Bronchial smooth muscle cell (primary cell): ENCODE measurements around the gene TH. TPM values are rescaled to one million over a fixed set of nuclear protein-coding genes. Genes with fewer than 3 reads are reported as not detected.

Experiments
- total RNA-seq: library from RNA; depleted of rRNA; stranded (reverse); fragments of >200 nt; gene quantifications from 2 replicates; pipeline ENCODE4 v1.2.1, GENCODE V29; 2014

The TH gene
- not detected in 2 replicates for total RNA-seq

DNA sequence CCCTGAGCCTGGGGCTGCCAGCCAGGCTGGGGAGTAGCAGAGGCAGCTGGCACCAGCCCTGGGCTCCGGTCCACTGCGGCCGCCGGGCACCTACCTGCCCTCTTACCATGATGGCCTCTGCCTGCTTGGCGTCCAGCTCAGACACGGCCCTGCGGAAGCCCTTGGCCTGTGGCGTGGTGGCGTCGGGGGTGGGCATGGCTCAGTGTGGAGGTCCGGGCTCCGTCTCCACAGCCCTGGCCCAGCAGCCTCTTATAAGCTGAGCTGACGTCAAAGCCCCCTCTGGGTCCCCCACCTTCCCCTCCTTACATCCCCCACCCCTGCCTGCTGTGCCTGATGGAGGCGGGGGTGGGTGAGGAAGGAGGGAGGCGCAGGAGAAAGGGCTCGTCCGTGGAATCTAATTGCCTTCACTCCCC, at the start of gene TH:
TH (minus strand) TSS at position 225 of the 413 bp plus-strand sequence; CDS start at position 196, 29 bp downstream.

DNA sequence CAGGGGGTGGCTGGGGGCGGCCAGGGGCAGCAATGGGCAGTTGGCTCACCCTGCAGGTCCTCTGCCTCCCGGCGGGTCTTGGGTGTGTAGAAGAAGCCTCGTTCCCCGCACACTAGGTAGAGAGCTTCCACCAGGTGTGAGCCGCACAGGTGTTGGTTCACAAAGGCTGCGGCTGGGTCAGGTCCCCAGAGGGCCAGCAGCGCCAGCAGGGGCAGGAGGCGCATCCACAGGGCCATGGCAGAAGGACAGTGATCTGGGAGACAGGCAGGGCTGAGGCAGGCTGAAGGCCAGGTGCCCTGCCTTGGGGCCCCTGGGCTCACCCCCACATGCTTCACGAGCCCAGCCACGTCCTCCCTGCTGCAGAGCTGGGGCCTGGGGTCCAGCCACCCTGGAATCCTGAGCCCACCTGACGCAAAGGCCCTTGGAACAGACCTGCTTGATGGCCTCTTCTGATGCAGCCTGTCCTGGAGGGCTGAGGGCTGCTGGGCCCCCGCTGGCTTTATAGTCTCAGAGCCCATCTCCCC, 10.8 kb downstream of the TH start, which contains the start of gene INS:
INS (minus strand) TSS at position 474 of the 524 bp plus-strand sequence; CDS start at position 236, 238 bp downstream.

DNA sequence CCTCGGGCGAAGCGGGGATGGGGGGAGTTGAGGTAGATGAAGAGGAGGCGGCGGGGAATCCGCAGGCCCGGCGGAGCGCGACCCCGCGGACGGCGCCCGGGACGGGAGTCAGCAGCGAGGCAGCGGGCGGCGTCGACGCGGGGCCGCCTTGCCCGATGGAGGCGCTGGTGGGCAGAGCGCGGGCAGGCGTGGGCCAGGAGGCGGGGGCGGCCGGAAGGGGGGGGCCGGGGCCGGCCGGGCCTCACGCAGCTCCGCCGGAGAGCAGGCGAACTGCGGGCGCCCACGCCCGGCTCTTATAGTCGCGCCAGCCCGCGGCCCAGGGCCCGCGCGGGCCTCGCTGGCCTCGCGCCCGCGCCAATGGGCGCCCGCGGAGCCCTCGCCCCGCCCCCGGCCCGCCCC, 32.5 kb downstream of the TH start, which contains the start of gene IGF2:
IGF2 (minus strand) TSS at position 267 of the 399 bp plus-strand sequence. CDS start 3,866 bp downstream, outside the sequence.

Other genes starting within 250 kb of the TH start
- gene MRPL23, start 224.5 kb downstream of the TH start, total RNA-seq = 18.5 and 182 TPM in 2 replicates
- 18.6 and 518 TPM in 2 replicates for gene H19, start 174.0 kb downstream of the TH start, total RNA-seq
- under 0.01 and 0.69 TPM in 2 replicates for gene IGF2, start 32.4 kb downstream of the TH start, total RNA-seq
- not detected in 2 replicates for gene INS, start 10.6 kb downstream of the TH start, total RNA-seq
- not detected in 2 replicates for gene ASCL2, start 98.8 kb upstream of the TH start, total RNA-seq
- gene C11orf21, start 130.1 kb upstream of the TH start, total RNA-seq = under 0.01 TPM in 1 of 2 replicates, not detected in the other
- gene TSPAN32, start 130.2 kb upstream of the TH start, total RNA-seq = 0.09 and 0.47 TPM in 2 replicates
- gene CD81, start 205.5 kb upstream of the TH start, total RNA-seq = 283 and 430 TPM in 2 replicates
- 46.5 and 64.0 TPM in 2 replicates for gene TSSC4, start 228.9 kb upstream of the TH start, total RNA-seq